ENCODE results near the gene JPH3.

JPH3 gene

DNA sequence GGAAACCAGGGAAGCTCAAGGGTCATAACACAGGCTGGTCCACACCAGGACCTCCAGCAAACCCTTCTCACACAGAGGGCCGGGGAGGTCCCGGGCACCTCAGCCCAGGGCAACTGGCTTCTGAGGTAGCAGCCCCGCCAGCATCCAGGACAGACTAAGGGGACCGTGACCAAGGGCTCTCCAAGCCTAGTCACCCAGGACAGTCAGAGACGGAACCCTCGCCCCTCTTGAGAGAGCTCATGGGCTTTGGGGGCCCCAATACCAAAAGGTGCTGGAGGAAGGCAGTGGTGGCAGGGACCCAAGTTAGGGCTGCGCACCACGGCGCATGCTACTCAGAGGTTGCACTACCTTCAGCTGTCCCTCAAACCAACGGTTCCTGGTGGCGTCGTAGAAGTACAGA lies 108.6 kb downstream of the JPH3 start:
- TF ChIP-seq GATA3 (IDR thresholded peaks at IDR 0.05; ENCODE audit: low read depth, low read length): no peak
- no peak for TF ChIP-seq GATA2 (IDR thresholded peaks at IDR 0.05; ENCODE audit: low read depth, low read length)

DNA sequence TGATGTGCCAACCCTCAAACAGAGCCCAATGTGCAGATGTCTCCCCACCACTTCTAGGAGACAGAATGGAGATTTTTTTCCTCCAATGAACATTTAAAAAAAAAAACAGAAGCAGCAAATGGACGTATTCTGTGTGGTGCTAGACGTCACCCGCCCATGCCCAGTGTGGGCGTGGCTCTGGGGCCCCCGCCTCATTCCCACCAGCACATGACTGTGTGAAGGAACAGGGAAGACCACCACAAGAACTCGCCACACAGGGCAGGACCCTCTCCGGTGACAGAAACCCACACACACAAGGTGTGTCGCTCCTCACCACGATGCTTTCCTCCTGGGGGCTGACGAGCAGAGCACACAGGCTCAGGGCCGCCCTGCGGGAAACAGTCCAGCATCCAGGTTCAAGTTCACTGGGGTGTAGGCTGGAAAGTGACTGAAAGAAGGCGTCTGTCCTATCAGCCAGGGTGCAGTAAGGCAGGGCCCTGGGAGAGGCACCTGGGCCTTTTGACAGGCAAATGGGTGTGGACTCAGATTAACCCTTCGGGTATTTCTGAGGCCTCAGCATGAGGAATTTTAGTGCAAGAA lies 110.0 kb downstream of the JPH3 start:
- TF ChIP-seq GATA2 (IDR thresholded peaks at IDR 0.05; ENCODE audit: low read depth, low read length) (no peak), GATA3 (IDR thresholded peaks at IDR 0.05; ENCODE audit: low read depth, low read length) (no peak)

DNA sequence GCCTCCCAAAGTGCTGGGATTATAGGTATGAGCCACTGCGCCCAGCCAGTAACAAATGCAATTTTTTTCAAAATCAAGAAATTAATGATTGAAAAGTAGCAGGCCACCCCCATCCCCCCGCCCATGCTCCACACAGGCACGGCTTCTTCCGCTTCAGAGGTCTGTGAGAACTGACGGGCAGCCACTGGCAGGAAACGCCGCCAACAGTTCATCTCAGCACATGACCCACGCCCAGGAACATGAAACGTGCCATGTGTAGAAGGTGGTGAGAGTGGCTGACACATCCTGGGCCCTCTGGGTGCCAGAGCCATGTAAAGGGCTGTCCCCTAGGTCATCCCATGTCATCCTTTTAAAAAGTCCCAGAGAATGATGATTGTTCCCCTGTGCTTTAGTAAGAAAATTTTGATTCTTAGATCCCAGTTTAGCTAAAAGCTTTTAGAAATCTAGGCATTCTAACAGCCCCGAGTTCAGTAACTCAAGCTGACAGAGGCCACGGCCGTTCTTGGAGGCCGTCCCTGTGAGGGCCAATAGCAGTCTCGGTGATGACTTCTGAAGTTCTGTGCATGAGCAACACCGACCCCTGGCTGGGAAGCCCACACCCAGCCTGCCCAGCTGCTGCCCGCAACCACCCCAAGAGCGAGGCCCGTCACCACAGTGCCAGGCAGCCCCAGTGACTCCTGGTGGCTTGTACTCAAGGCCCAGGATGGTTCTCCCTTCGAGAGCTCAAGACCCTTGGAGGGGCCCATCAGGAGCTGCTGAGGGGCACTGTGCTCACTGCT lies 111.3 kb downstream of the JPH3 start:
- no peak for TF ChIP-seq GATA2 (IDR thresholded peaks at IDR 0.05; ENCODE audit: low read depth, low read length)
- no peak for TF ChIP-seq GATA3 (IDR thresholded peaks at IDR 0.05; ENCODE audit: low read depth, low read length)

- no peak for TF ChIP-seq GATA2 (IDR thresholded peaks at IDR 0.05; ENCODE audit: low read depth, low read length)
- TF ChIP-seq GATA3 (IDR thresholded peaks at IDR 0.05; ENCODE audit: low read depth, low read length): no peak
Measured at GRCh38 chr16:87715231-87715630, 112.9 kb downstream of the JPH3 start.

GRCh38 chr16:87715658-87716057 lies 113.3 kb downstream of the JPH3 start:
- TF ChIP-seq GATA2 (IDR thresholded peaks at IDR 0.05; ENCODE audit: low read depth, low read length): no peak
- no peak for TF ChIP-seq GATA3 (IDR thresholded peaks at IDR 0.05; ENCODE audit: low read depth, low read length)

DNA sequence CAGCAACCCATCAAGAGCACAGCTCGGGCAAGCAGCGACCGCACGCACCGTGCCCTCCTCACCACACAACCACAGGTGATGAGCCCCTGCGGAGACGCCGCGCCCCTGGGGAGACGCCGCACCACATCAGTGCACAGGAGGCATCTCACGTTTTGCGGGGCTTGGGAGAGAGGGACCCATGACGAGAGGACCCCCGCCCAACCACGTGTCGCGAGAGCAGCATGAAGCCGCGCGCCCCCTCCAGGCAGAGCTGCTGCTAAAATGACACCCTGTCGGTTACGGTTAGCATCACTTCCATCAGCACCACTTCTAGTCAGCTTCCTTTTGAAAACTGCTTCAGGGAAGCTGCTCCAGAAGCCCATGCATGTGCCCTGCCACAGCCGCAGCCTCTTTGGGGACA lies 118.1 kb downstream of the JPH3 start:
- no peak for TF ChIP-seq GATA3 (IDR thresholded peaks at IDR 0.05; ENCODE audit: low read depth, low read length)
- TF ChIP-seq GATA2 (IDR thresholded peaks at IDR 0.05; ENCODE audit: low read depth, low read length): no peak

- TF ChIP-seq GATA3 (IDR thresholded peaks at IDR 0.05; ENCODE audit: low read depth, low read length) (no peak), GATA2 (IDR thresholded peaks at IDR 0.05; ENCODE audit: low read depth, low read length) (no peak)
Measured at GRCh38 chr16:87721622-87722585, 119.6 kb downstream of the JPH3 start.

GRCh38 chr16:87722590-87723225 lies 120.4 kb downstream of the JPH3 start:
- TF ChIP-seq GATA2 (IDR thresholded peaks at IDR 0.05; ENCODE audit: low read depth, low read length): no peak
- no peak for TF ChIP-seq GATA3 (IDR thresholded peaks at IDR 0.05; ENCODE audit: low read depth, low read length)

DNA sequence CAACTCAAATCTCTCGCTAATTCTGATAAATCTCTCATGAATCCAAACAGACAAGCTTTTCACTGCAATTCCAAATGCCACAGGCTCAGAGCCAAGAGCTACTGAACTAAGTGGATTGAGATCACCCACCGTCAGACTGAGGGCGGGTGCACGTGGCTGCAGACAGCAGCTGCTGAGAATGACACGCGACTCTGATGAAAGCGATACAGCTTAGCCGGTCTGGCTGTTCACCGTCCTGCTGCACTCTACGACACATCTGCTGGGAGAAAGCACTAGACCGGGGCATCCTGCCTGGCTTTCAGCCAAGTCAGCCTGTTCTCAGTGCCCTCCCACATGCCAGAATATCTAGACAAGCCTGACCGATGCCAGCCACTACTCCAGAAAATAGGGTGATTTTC lies 120.9 kb downstream of the JPH3 start:
- no peak; the same call in 1 of the 2 replicates for TF ChIP-seq GATA3 (IDR thresholded peaks at IDR 0.05; ENCODE audit: low read depth, low read length)
- peak; percentile 87 for TF ChIP-seq GATA2 (IDR thresholded peaks at IDR 0.05; ENCODE audit: low read depth, low read length)

GRCh38 chr16:87724490-87725291 lies 122.4 kb downstream of the JPH3 start:
- TF ChIP-seq GATA2 (IDR thresholded peaks at IDR 0.05; ENCODE audit: low read depth, low read length) (no peak), GATA3 (IDR thresholded peaks at IDR 0.05; ENCODE audit: low read depth, low read length) (no peak)

DNA sequence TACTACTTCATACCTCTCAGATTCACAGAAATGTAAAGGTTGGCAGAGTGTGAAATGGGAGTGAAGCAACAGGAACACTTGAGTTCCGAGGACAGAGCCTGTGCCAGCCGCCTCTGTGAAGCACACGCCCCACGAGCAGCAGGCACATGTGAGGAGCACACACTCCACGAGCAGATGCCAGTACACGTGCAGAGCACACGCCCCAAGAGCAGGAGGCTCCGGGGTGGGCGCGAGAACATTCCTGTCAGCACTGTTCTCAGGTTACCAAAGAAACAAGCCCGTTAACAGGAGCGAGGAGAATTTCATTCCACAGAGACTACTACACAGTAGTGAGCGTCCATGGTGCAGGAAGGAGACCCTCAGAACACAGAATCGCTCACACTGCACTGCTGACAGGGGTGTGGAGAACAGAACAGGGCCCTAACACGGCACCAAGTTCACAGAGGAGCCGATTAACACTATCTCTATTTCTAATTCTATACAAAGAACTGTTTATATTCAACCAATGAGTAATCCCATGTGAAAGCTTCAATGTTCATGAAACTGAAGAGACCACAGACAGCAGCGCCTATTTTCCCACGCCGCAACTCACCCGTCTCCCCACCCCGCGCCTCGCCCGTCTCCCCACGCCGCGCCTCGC lies 123.4 kb downstream of the JPH3 start:
- TF ChIP-seq GATA3 (IDR thresholded peaks at IDR 0.05; ENCODE audit: low read depth, low read length) (no peak), GATA2 (IDR thresholded peaks at IDR 0.05; ENCODE audit: low read depth, low read length) (no peak)

GRCh38 chr16:87727346-87727745 lies 125.0 kb downstream of the JPH3 start:
- TF ChIP-seq GATA3 (IDR thresholded peaks at IDR 0.05; ENCODE audit: low read depth, low read length) (no peak), GATA2 (IDR thresholded peaks at IDR 0.05; ENCODE audit: low read depth, low read length) (no peak)

GRCh38 chr16:87728026-87728425 lies 125.7 kb downstream of the JPH3 start:
- TF ChIP-seq GATA2 (IDR thresholded peaks at IDR 0.05; ENCODE audit: low read depth, low read length): no peak
- no peak for TF ChIP-seq GATA3 (IDR thresholded peaks at IDR 0.05; ENCODE audit: low read depth, low read length)

Data from SH-SY5Y (cell line).